ENCODE data around the gene ATP9A.

ATP9A gene

DNA sequence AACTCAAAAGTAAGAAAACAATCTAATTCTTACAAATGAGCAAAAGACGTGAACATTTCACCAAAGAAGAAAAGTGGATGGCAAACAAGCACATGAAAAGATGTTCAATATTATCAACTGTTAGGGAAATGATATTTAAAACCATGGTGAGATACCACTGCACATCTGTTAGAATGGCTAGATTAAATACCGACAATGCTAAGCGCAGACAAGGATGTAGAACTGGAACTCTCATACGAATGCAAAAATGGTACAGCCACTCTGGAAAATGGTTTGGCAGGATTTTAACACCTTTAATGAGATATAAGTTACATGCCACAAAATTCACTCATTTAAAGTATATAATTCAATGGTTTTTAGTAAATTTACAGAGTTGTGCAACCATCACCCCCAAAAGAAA is 181.0 kb downstream of the ATP9A start:
- TF ChIP-seq, protein P1, sequence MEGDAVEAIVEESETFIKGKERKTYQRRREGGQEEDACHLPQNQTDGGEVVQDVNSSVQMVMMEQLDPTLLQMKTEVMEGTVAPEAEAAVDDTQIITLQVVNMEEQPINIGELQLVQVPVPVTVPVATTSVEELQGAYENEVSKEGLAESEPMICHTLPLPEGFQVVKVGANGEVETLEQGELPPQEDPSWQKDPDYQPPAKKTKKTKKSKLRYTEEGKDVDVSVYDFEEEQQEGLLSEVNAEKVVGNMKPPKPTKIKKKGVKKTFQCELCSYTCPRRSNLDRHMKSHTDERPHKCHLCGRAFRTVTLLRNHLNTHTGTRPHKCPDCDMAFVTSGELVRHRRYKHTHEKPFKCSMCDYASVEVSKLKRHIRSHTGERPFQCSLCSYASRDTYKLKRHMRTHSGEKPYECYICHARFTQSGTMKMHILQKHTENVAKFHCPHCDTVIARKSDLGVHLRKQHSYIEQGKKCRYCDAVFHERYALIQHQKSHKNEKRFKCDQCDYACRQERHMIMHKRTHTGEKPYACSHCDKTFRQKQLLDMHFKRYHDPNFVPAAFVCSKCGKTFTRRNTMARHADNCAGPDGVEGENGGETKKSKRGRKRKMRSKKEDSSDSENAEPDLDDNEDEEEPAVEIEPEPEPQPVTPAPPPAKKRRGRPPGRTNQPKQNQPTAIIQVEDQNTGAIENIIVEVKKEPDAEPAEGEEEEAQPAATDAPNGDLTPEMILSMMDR (IDR thresholded peaks at IDR 0.05; ENCODE audit: low read depth, low read length) = no peak
- no peak overlapping the region for H3K4me3 ChIP-seq (ENCODE audit: low read depth, low read length)

DNA sequence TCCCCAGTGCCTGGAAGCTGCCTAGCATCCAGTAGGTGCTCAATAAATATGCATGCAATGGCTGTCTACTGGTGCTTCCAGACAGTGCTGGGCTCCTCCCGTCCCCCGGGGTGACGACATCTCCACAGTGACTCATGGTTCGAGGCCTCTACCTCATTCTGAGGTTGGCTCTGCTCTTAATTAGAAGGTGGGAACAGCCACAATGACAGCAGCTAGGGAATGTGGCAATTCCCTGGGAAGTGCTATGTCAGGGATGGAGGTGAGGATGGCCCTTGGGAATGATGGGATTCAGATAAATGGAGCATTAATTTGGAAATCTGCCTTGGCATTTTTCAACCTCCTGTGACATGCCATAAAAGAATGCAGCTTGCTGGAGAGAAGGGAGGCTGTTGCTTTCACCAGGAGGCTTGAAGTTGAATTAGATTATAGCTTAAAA is 182.2 kb downstream of the ATP9A start:
- TF ChIP-seq, protein P1 (IDR thresholded peaks at IDR 0.05; ENCODE audit: low read depth, low read length) = no peak
- H3K4me3 ChIP-seq (ENCODE audit: low read depth, low read length) = no peak overlapping the region

DNA sequence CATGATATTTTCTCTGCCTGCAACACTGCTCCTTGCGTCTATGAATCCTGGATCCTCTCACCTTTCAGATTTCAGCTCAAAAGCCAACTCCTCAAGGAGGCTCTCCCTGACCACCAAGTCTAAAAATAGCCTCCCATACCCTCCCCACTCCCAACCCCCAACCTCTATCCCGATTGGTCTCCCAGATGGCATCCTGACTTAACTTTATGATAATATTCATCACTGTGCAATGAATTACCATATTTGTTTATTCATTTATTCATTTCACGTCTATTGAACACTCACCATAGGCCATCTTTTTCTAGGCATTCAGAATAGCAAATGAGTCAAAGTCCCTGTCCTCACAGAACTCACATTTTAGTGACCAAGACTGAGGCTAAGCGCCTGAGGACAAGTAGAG is 183.0 kb downstream of the ATP9A start:
- H3K4me3 ChIP-seq (ENCODE audit: low read depth, low read length) = no peak overlapping the region
- TF ChIP-seq, protein P1 (IDR thresholded peaks at IDR 0.05; ENCODE audit: low read depth, low read length) = no peak

DNA sequence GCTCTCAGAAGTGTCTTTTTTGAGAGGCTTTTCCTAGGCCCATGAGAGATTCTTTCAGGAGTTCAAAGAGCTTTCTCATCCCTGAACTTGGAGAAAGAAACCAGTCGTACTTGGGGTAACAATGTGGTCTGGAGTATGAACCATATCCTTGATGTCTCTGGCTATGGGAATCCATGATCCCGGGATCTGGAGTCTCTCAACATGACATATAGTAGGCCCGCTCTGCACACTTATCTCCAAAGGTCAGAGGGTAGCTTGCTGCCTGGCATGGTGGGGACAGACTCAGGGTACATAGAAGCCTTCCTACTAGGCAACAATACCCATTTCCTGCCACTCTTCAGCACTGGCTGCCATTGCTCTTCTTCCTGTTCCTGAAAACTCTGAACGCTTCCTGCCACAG is 183.5 kb downstream of the ATP9A start:
- H3K4me3 ChIP-seq (ENCODE audit: low read depth, low read length) = no peak overlapping the region
- TF ChIP-seq, protein P1 (IDR thresholded peaks at IDR 0.05; ENCODE audit: low read depth, low read length) = no peak

DNA sequence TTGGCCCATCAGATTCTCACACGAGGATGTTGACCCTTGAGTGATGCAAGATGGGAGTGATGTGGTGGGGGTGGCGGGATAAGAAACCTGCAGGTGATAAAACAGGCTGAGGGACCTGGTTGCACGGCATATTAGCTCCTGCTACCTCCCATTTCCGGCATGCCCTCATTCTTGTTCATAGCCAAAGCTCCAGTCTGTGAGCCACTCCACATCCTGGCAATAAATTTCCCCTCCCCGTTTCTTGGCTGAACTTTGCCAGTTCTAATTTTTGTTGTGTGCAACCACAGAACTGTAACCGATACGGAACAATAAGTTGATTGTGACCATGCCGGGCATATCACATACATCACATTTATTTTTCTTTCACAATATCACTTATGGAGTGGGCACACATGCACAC is 184.1 kb downstream of the ATP9A start:
- TF ChIP-seq, protein P1 (IDR thresholded peaks at IDR 0.05; ENCODE audit: low read depth, low read length) = no peak
- no peak overlapping the region for H3K4me3 ChIP-seq (ENCODE audit: low read depth, low read length)

DNA sequence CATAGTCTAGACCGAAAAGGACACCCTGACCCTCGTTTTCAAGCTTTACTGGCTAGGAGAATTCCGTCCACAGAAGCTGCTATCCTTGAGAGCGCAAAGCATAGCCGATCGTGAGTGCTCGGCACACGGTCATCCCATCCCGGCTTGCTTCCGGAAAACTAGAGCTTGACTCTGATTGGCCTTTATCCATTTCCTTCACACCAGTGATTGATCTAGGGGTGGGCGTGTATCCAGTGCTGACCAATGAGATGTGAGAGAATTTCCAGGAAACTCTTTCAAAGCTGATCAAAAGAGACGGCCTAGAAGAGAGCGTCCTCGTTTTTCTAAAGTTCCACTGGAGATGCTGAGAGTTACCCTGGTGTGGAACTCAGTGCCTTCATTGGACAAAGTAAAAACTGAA is 184.7 kb downstream of the ATP9A start:
- no peak overlapping the region for H3K4me3 ChIP-seq (ENCODE audit: low read depth, low read length)
- TF ChIP-seq, protein P1 (IDR thresholded peaks at IDR 0.05; ENCODE audit: low read depth, low read length) = no peak

DNA sequence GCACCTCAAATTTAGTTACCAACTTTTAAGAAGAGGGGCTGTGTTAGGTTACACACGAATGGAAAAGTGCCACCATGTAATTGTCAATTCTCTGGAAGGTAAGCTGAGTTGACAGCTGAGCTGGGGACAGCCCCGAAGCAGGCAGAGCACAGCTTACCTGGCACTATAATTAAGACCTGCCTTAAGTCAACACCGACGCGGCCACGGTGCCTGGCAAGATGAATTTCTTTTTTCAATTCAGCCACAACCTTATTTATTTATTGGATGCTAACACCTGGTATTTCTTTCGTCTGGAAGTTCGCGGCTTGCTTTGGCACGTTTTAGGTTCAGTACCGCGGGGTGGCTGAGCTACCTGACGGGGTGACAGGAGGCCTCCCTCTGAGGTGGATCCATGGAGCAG is 185.1 kb downstream of the ATP9A start:
- TF ChIP-seq, protein P1 (IDR thresholded peaks at IDR 0.05; ENCODE audit: low read depth, low read length) = no peak
- H3K4me3 ChIP-seq (ENCODE audit: low read depth, low read length) = no peak overlapping the region

Data from WI38 (cell line).